GM19035 (cell line): ENCODE measurements around the gene ZNF74.
A peak's percentile ranks its signal among the peaks of the same experiment; 100 is the strongest.
"Not testable (repeated sequence)": the region's sequence is repeated elsewhere in the genome, so short reads cannot be mapped to it uniquely, and the experiment has no call there.

Experiments
- ATAC-seq: cut with Tn5 transposase; IDR thresholded peaks from one replicate; pipeline ENCODE4 v1.9.1; 2021; ENCODE audit not compliant: unreplicated experiment

ZNF74 gene

GRCh38 chr22:20441631-20442484 is 47.9 kb downstream of the ZNF74 start:
- ATAC-seq = no peak

- no peak for ATAC-seq
Observed at GRCh38 chr22:20442485-20443284, 48.7 kb downstream of the ZNF74 start.

- ATAC-seq = no peak
Observed at GRCh38 chr22:20444325-20444724, 50.4 kb downstream of the ZNF74 start.

GRCh38 chr22:20446383-20446970 is 52.5 kb downstream of the ZNF74 start:
- no peak for ATAC-seq

GRCh38 chr22:20448630-20449029 is 54.7 kb downstream of the ZNF74 start:
- no peak for ATAC-seq

GRCh38 chr22:20449819-20450550 is 56.0 kb downstream of the ZNF74 start:
- ATAC-seq = no peak

- no peak for ATAC-seq
Observed at GRCh38 chr22:20450551-20450906, 56.6 kb downstream of the ZNF74 start.

- ATAC-seq = not testable (repeated sequence)
Observed at GRCh38 chr22:20451129-20451778, 57.3 kb downstream of the ZNF74 start.

GRCh38 chr22:20451920-20452319 is 58.0 kb downstream of the ZNF74 start:
- ATAC-seq = no peak

GRCh38 chr22:20453222-20453621 is 59.3 kb downstream of the ZNF74 start:
- ATAC-seq = no peak

GRCh38 chr22:20455709-20456063 is 61.7 kb downstream of the ZNF74 start:
- ATAC-seq = no peak

GRCh38 chr22:20456064-20456721 is 62.2 kb downstream of the ZNF74 start:
- ATAC-seq = peak; percentile 49

- no peak for ATAC-seq
Observed at GRCh38 chr22:20456722-20457076, 62.7 kb downstream of the ZNF74 start.

- ATAC-seq = no peak
Observed at GRCh38 chr22:20457506-20458240, 63.7 kb downstream of the ZNF74 start.
